ENCODE measurements around the gene NLRP12.

GRCh38 chr19:53847555-53847954 lies 23.4 kb upstream of the NLRP12 start:
- TF ChIP-seq POLR2AphosphoS5 (IDR thresholded peaks at IDR 0.05; ENCODE audit: borderline replicate concordance, low read depth, low read length) (no peak), EZH2 (IDR thresholded peaks at IDR 0.05) (no peak)

Data from SK-N-MC (cell line).